NCI-H2196 (cell line): ENCODE results near the gene ZNF521.

Experiments
- DNase-seq: peaks from one replicate; lab custom pipeline; 2025; ENCODE audit not compliant: unreplicated experiment; lab: John Stamatoyannopoulos, UW

The ZNF521 gene

DNA sequence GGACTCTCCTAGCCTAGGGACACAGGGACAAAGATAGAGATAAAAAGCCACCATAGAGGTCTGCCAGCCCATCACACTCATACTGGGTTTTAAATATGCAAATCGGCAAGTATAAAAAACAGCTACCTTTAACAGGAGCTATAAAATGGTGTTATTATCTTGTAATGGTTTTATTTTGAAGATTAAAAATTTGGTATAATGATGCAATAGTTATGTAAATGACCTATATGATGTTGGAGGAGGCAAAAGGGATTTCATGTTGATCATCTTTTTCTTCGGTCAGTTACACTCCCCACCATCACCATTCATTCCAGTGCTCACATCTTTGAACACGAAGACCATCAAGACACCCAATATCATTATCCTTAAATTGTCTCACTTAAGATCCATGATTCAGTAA, 11.2 kb downstream of the ZNF521 start:
- no peak for DNase-seq

- DNase-seq = no peak
These were observed 16.3 kb downstream of the ZNF521 start for GRCh38 chr18:25335676-25336075.

- DNase-seq = no peak
These were observed 16.9 kb downstream of the ZNF521 start for GRCh38 chr18:25335062-25335461.

GRCh38 chr18:25334588-25334987, 17.4 kb downstream of the ZNF521 start:
- DNase-seq = no peak

- no peak for DNase-seq
These were observed 20.0 kb downstream of the ZNF521 start for GRCh38 chr18:25332002-25332401.

DNA sequence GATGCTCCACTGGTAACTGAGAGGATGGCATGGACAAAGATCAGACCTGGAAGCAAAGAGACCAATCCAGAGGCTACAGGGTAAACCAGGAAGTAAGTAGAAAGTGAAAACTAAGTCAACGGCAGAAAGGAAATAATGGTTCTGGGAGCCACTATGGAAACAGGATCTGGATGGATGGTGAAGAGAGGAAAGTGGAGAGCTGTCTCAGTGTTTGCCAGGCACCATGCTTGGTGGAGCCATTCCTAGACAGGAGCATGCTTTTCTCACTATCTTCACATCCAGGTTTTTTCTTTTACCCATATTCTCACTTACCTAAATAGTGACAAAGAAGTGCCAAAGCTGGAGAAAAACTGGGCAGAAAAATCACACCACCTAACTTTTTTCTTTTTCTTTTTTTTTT, 22.2 kb downstream of the ZNF521 start:
- no peak for DNase-seq

DNA sequence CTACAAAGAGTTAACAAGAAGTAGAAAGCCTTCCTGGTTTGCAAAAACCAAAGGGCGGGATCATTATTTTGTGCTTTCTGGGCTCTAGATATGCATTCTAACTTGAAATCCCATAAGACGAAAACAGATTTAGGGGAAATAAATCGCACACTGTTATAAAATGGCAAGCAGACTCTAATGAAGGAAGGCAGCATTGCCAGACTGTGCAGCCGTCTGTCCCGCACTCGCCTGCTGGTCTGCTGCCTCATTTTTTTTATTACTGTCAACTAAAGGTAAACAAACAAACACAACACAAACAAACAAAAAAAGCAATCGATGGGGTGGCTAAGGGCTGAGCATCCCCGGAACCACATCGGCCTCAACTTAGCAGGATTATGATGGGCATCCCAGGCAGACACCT, 24.4 kb downstream of the ZNF521 start:
- no peak for DNase-seq

- DNase-seq = no peak
These were observed 25.5 kb downstream of the ZNF521 start for GRCh38 chr18:25326361-25326952.

GRCh38 chr18:25322806-25323205, 29.2 kb downstream of the ZNF521 start:
- no peak for DNase-seq

DNA sequence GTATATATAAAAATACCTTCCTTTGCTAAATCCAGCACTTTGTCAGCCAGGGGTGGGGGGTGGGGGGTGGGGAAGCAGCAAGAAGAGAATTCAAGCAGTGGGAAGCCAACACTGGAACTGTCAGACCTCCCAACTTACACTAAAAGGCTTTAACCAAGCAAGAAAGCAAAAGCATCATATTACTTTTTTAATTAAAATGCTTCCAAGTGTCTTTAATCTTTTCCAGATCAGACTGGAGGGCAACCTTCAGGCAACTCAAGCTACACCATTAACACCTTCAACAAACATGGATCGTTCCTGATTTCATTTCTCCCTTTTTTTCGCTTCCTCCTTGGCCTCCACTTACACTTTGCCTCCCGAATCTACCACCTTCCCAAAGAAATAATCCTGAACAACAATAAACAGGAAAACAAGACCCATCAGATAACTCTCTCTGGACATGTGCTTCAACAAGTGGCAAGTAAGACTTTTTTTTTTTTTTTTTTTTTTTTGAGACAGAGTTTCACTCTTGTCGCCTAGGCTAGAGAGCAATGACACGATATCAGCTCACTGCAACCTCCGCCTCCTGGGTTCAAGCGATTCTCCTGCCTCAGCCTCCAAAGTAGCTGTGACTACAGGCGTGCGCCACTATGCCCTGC, 35.5 kb downstream of the ZNF521 start:
- no peak for DNase-seq

DNA sequence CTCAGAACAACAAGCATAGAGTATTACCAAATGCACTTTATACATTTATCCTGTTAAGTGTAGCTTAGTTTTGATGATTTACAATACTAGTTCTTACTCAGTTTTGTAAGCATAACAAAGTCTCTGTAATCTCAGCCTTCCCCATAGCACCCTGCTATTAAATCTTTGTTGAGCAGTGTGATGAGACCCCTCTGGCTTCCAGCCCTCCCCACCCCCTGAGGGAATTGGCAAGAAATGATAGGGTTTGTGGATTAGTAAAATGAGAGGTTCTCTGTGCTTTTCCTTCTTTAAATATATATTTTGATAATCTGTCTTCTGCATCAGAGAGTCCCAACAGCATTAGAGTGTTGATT, 37.2 kb downstream of the ZNF521 start:
- no peak for DNase-seq

GRCh38 chr18:25314151-25314837, 37.7 kb downstream of the ZNF521 start:
- DNase-seq = no peak

DNA sequence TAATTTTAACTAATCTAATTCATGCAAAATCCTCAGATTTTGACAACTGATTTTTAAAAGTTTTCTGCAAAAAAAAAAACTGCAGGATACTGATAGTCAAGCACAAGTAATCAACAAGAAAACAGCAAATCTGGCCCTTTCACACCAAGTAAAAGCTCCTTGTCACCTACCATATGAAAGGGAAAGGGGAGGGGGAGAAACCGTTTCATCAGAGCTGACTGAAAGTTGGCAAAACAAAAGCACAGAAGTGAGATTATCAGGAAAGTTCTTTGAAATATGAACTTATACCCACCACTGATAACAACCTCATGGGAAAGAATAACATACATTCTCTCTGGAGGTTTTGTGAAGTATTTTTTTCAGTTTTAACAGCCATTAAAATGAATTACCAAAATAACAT, 38.7 kb downstream of the ZNF521 start:
- DNase-seq = no peak

DNA sequence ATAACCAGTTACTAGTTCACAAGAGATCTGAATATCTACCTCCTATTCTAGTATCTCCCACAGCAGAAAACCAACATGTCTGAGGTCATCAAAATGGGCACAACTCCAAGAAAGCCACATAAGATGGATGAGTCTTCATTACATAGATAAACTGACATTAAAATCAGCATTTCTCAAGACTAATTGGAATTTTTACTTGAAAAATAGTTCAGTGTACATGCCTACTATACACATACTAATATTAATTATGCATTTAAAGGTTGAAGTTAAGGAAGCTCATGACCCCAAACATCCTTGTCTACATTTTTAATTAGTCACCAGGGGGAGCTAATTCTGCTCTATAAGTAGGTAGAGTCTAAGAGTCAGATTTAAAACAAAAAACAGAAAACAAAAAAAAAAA, 41.9 kb downstream of the ZNF521 start:
- DNase-seq = no peak

DNA sequence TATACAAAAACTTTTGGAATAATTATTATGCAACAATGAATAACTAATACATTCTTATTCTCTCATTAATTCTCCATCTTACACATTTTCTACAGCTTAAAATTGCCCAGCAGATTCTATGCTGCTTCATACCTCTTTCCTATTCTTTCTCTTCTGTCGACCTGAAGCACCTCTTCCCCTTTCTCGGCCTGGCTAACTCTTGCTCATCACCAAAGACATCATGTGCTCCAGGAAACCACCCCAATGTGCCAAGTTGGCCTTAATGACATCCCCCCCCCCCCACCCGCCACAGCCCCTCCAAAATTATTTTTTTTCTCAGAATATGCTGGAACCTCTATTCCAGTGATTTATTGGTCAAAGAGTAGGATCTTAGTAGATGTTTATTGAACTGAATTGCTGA, 43.6 kb downstream of the ZNF521 start:
- no peak for DNase-seq

GRCh38 chr18:25307192-25307591, 44.8 kb downstream of the ZNF521 start:
- no peak for DNase-seq

DNA sequence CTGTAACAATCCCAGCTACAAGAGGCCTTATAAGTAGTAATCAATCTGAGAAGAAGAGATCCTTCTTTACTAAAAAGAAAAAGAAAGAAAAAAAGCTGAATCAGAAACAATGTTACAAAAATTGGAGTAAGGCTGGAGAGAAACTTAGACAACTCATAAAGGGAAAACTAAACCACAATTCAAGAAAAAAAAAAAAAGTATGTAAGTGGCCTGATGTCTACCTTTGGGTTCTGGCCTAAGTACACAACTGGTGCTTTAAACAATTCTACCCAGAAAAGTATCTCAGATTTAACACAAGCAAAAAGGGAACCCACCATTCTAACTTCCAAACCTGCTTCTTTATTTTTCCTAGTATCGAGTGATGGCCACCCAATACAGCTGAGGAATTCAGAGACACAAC, 45.3 kb downstream of the ZNF521 start:
- DNase-seq = no peak

DNA sequence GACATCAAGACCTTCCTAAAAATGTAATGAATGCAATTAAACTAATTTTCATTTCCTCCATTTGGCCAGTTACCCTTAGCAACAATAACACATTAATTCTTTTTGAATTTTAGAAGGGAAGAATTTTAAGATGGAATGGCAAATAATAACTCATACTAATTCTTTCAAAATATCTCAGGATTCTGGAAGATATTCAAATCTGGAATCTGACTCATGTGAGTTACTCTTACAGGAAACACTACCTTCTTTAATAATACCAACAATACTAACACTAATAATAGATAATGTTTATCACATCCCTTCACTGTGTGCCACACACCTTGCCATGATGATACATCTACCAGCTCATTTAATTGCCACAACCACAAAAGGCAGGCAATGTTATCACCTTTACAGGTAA, 46.4 kb downstream of the ZNF521 start:
- DNase-seq = no peak

GRCh38 chr18:25300492-25300891, 51.5 kb downstream of the ZNF521 start:
- no peak for DNase-seq

- no peak for DNase-seq
These were observed 52.3 kb downstream of the ZNF521 start for GRCh38 chr18:25299426-25300300.

- DNase-seq = no peak
These were observed 53.1 kb downstream of the ZNF521 start for GRCh38 chr18:25298853-25299274.
